ENCODE results near the gene LILRB2. TPM values are rescaled to one million over a fixed set of nuclear protein-coding genes. Genes with fewer than 3 reads are reported as not detected.

Gene LILRB2
- total RNA-seq, 1 experiment from 2014 or later: not detected

GRCh38 chr19:54262066-54262465 is 18.8 kb downstream of the LILRB2 start:
- no peak overlapping the region for H2BK15ac ChIP-seq (ENCODE audit: low read depth, low read length)
- no peaks in the 10 kb centered on the region for H3K27me3 ChIP-seq (ENCODE audit: insufficient read depth, low read length)
- H3K27ac ChIP-seq (ENCODE audit: insufficient read length, low read depth, low read length): no peak overlapping the region
- no peak overlapping the region for H2BK20ac ChIP-seq (ENCODE audit: low read depth, low read length, poor library complexity, severe bottlenecking)
- no peak overlapping the region for H3K18ac ChIP-seq (ENCODE audit: insufficient read length, low read depth, low read length)
- TF ChIP-seq CTCF (conservative IDR thresholded peaks at IDR 0.05): no peak
- H3K4ac ChIP-seq (ENCODE audit: low read depth, low read length): no peak overlapping the region
- no peaks in the 10 kb centered on the region for H3K4me1 ChIP-seq (ENCODE audit: insufficient read depth, low read length)
- no peaks in the 10 kb centered on the region for H3K23me2 ChIP-seq (ENCODE audit: insufficient read length, low read depth, low read length, poor library complexity, severe bottlenecking)
- H2AK5ac ChIP-seq (ENCODE audit: insufficient read length, low read length): no peak overlapping the region
- no peak overlapping the region for H4K5ac ChIP-seq (ENCODE audit: insufficient read length, low read depth, low read length)
- no peak overlapping the region for H2BK120ac ChIP-seq (ENCODE audit: low read depth, low read length, poor library complexity, severe bottlenecking)
- H3K9ac ChIP-seq (ENCODE audit: extremely low read depth, insufficient read length, low read length): no peak overlapping the region
- H4K20me1 ChIP-seq (ENCODE audit: control insufficient read depth, insufficient read depth, insufficient read length): no peaks in the 10 kb centered on the region
- H2BK5ac ChIP-seq (ENCODE audit: insufficient read length, low read length): no peak overlapping the region
- no peak overlapping the region for H2BK12ac ChIP-seq (ENCODE audit: insufficient read length, low read depth, low read length)
- Mint-ChIP-seq H3K36me3 (ENCODE audit: insufficient read depth in 1 of 3, low read depth in 3 of 3) (no peaks in the 10 kb centered on the region), H3K27ac (peak overlapping the region in 1 of 3 experiments; percentile 48; a peak in 1 of 7 replicates), H3K4me1 (peaks cover 3 to 9% of the 10 kb centered on the region in 2 experiments; a peak in 2 of 4 replicates), H3K27me3 (ENCODE audit: low read depth) (peaks cover 44% of the 10 kb centered on the region), H3K9me3 (peaks cover 0 to 29% of the 10 kb centered on the region in 2 experiments; a peak in 3 of 5 replicates), H3K4me3 (no peak overlapping the region)
- no peak overlapping the region for H3K23ac ChIP-seq (ENCODE audit: insufficient read length, low read depth, low read length)
- no peak overlapping the region for H2AFZ ChIP-seq (ENCODE audit: low read length)
- no peak overlapping the region for H3K56ac ChIP-seq (ENCODE audit: insufficient read length, low read depth, low read length)
- no peak overlapping the region for H3T11ph ChIP-seq (ENCODE audit: low read length)
- H3K79me2 ChIP-seq (ENCODE audit: insufficient read depth, low read length): no peaks in the 10 kb centered on the region
- H3K9me3 ChIP-seq (ENCODE audit: control insufficient read depth, low read depth, low read length): no peaks in the 10 kb centered on the region
- WGBS (ENCODE audit: extremely low coverage, insufficient read length, low lambda C conversion rate): no CpG with 5 or more reads among the region's 11 CpGs
- H3K4me2 ChIP-seq (ENCODE audit: insufficient read depth, insufficient read length, low read length): no peak overlapping the region
- no peak for DNase-seq
- H3K79me1 ChIP-seq (ENCODE audit: insufficient read depth, low read depth, low read length, poor library complexity, severe bottlenecking): no peaks in the 10 kb centered on the region
- H4K8ac ChIP-seq (replicated peaks; ENCODE audit: insufficient read length, low read depth, low read length): no peak overlapping the region
- H3K14ac ChIP-seq (ENCODE audit: insufficient read depth, low read length): no peak overlapping the region; the same call in 1 of the 2 replicates
- H4K91ac ChIP-seq (ENCODE audit: insufficient read length, low read depth, low read length): no peak overlapping the region
